H1 (cell line): ENCODE results near the gene DPEP1. TPM values are rescaled to one million over a fixed set of nuclear protein-coding genes. Genes with fewer than 3 reads are reported as not detected.

Source experiments
- CTCF ChIA-PET: fragments of 300-600 bp; sonication (Branson Sonifier 250); formaldehyde crosslinking; loops from one replicate; lab custom pipeline; 2021; ENCODE audit not compliant: partially characterized antibody; lab: Charles Lee
- POLR2A ChIA-PET: fragments of 300-600 bp; sonication (Branson Sonifier 250); formaldehyde crosslinking; loops from one replicate; lab custom pipeline; 2021; ENCODE audit warnings: inconsistent platforms; ENCODE audit not compliant: partially characterized antibody; lab: Charles Lee
- DNase-seq, 2 experiments: peaks; one replicate each; pipeline versions ENCODE4 v3.0.0 to v3.0.0-alpha.2; 2010 to 2022; ENCODE audit warnings: low spot score in 2 of 2, low read depth in 1 of 2, mixed read lengths in 1 of 2
- FAIRE-seq: peaks from 2 replicates; lab custom pipeline; 2011; peaks lifted over from hg19 to GRCh38; lab: Jason Lieb, UNC
- H2AFZ ChIP-seq: 2 replicates; pipeline ENCODE4 v1.8.1; 2012; ENCODE audit warnings: low read length, inconsistent platforms
- H2AK5ac ChIP-seq: 2 replicates; pipeline ENCODE4 v1.6.1; 2013; ENCODE audit warnings: low read depth, low read length
- H2BK120ac ChIP-seq: replicated peaks from 2 replicates; pipeline ENCODE3; 2013; ENCODE audit warnings: low read depth, low read length, inconsistent platforms
- H2BK12ac ChIP-seq: 2 replicates; pipeline ENCODE4 v1.6.1; 2013; ENCODE audit warnings: low read depth, low read length
- H2BK15ac ChIP-seq: 2 replicates; pipeline ENCODE4 v1.6.1; 2013; ENCODE audit warnings: low read length
- H2BK20ac ChIP-seq: 2 replicates; pipeline ENCODE4 v1.6.1; 2013; ENCODE audit warnings: low read length
- H2BK5ac ChIP-seq: 2 replicates; pipeline ENCODE4 v1.6.1; 2013; ENCODE audit warnings: low read depth, low read length
- H3K14ac ChIP-seq: 2 replicates; pipeline ENCODE4 v1.6.1; 2013; ENCODE audit warnings: inconsistent platforms; ENCODE audit not compliant: insufficient read length
- H3K18ac ChIP-seq: 2 replicates; pipeline ENCODE4 v1.6.1; 2013; ENCODE audit warnings: low read length; ENCODE audit errors: extremely low read depth
- H3K23ac ChIP-seq: 2 replicates; pipeline ENCODE4 v1.6.1; 2013; ENCODE audit warnings: inconsistent platforms; ENCODE audit not compliant: insufficient read length
- H3K23me2 ChIP-seq: 2 replicates; pipeline ENCODE4 v1.6.1; 2013; ENCODE audit warnings: low read depth, low read length
- H3K27ac ChIP-seq: 2 replicates; pipeline ENCODE4 v1.6.1; 2011; ENCODE audit warnings: low read depth, low read length, inconsistent platforms
- H3K27me3 ChIP-seq, 4 experiments: replicated peaks in 1 of 4; 1 replicate in 1 of 4; 2 replicates in 3 of 4; pipeline versions ENCODE4 v1.6.1 to v1.8.1; 2011 to 2013; ENCODE audit warnings: low read length in 3 of 4, mild to moderate bottlenecking in 3 of 4, inconsistent platforms in 2 of 4, mixed read lengths in 2 of 4, moderate library complexity in 1 of 4; ENCODE audit not compliant: control insufficient read depth in 3 of 4, insufficient read depth in 3 of 4; ENCODE audit errors: extremely low read depth in 1 of 4
- H3K36me3 ChIP-seq, 4 experiments: 2 replicates each; pipeline versions ENCODE4 v1.6.1 to v1.8.1; 2011 to 2013; ENCODE audit warnings: mild to moderate bottlenecking in 4 of 4, low read length in 3 of 4, moderate library complexity in 2 of 4, control low read depth in 1 of 4, inconsistent platforms in 1 of 4; ENCODE audit not compliant: insufficient read depth in 4 of 4, control insufficient read depth in 2 of 4
- H3K4ac ChIP-seq: replicated peaks from 2 replicates; pipeline ENCODE3; 2013; ENCODE audit warnings: low read length, low read depth, mixed read lengths, inconsistent platforms; ENCODE audit not compliant: insufficient read length
- H3K4me1 ChIP-seq, 4 experiments: replicated peaks in 1 of 4; 1 replicate in 1 of 4; 2 replicates in 3 of 4; pipeline versions ENCODE4 v1.6.1 to v1.8.1; 2011 to 2013; ENCODE audit warnings: low read length in 3 of 4, inconsistent platforms in 2 of 4, mixed read lengths in 1 of 4; ENCODE audit not compliant: insufficient read depth in 4 of 4, control insufficient read depth in 3 of 4
- H3K4me2 ChIP-seq, 2 experiments: 2 replicates each; pipeline versions ENCODE4 v1.6.1 to v1.8.1; 2011 to 2013; ENCODE audit warnings: low read depth in 2 of 2, low read length in 2 of 2, control low read depth in 1 of 2, inconsistent platforms in 1 of 2, mild to moderate bottlenecking in 1 of 2; ENCODE audit not compliant: insufficient read depth in 1 of 2
- H3K4me3 ChIP-seq, 4 experiments: fragments of 200-600, 300-600 bp in 1 of 4; sonication (generic), shearing (Covaris generic), sonication (Bioruptor Twin) in 1 of 4; 2 replicates each; pipeline versions ENCODE4 v1.5.1 to v1.8.1; 2011 to 2016; ENCODE audit warnings: low read length in 4 of 4, low read depth in 3 of 4, control low read depth in 2 of 4, inconsistent platforms in 2 of 4, mild to moderate bottlenecking in 2 of 4, mixed read lengths in 1 of 4, moderate library complexity in 1 of 4; ENCODE audit not compliant: insufficient read depth in 2 of 4; ENCODE audit errors: extremely low read depth in 1 of 4
- H3K56ac ChIP-seq: replicated peaks from 2 replicates; pipeline ENCODE3; 2013; ENCODE audit warnings: low read depth, mild to moderate bottlenecking, mixed read lengths, low read length, inconsistent platforms; ENCODE audit not compliant: insufficient read length
- H3K79me1 ChIP-seq: 2 replicates; pipeline ENCODE4 v1.6.1; 2013; ENCODE audit warnings: low read depth, low read length, control low read depth
- H3K79me2 ChIP-seq, 2 experiments: 2 replicates each; pipeline versions ENCODE4 v1.6.1 to v1.8.1; 2012 to 2013; ENCODE audit warnings: low read length in 2 of 2, mild to moderate bottlenecking in 2 of 2, inconsistent platforms in 1 of 2; ENCODE audit not compliant: insufficient read depth in 2 of 2, control insufficient read depth in 1 of 2
- H3K9ac ChIP-seq, 4 experiments: replicated peaks in 1 of 4; 1 replicate in 1 of 4; 2 replicates in 3 of 4; pipeline versions ENCODE4 v1.6.1 to v1.8.1; 2011 to 2013; ENCODE audit warnings: low read depth in 3 of 4, low read length in 3 of 4, control low read depth in 2 of 4, mild to moderate bottlenecking in 2 of 4, moderate library complexity in 2 of 4, inconsistent platforms in 1 of 4; ENCODE audit errors: extremely low read depth in 1 of 4
- H3K9me3 ChIP-seq, 2 experiments: 2 replicates each; pipeline versions ENCODE4 v1.6.1 to v1.8.1; 2012 to 2013; ENCODE audit warnings: mild to moderate bottlenecking in 2 of 2, moderate library complexity in 2 of 2, control low read depth in 1 of 2, inconsistent platforms in 1 of 2, low read depth in 1 of 2, low read length in 1 of 2, mixed read lengths in 1 of 2; ENCODE audit not compliant: insufficient read depth in 2 of 2
- H4K20me1 ChIP-seq, 2 experiments: replicated peaks in 1 of 2; 2 replicates each; pipeline versions ENCODE3 to v1.8.1; 2011 to 2013; ENCODE audit warnings: inconsistent platforms in 2 of 2, low read length in 2 of 2, mild to moderate bottlenecking in 1 of 2; ENCODE audit not compliant: insufficient read depth in 2 of 2, control insufficient read depth in 1 of 2
- H4K5ac ChIP-seq: 2 replicates; pipeline ENCODE4 v1.6.1; 2013; ENCODE audit warnings: low read length, low read depth, mixed read lengths, inconsistent platforms; ENCODE audit not compliant: insufficient read length
- H4K8ac ChIP-seq: 2 replicates; pipeline ENCODE4 v1.8.0; 2013; ENCODE audit warnings: mild to moderate bottlenecking, moderate library complexity, low read length, inconsistent platforms; ENCODE audit not compliant: insufficient read depth; ENCODE audit errors: extremely low read depth
- H4K91ac ChIP-seq: replicated peaks from 2 replicates; pipeline ENCODE3; 2013; ENCODE audit warnings: low read length, mixed read lengths, inconsistent platforms; ENCODE audit not compliant: insufficient read length
- CBX8 ChIP-seq: fragments of 300-800, 300-1000 bp; sonication (generic); IDR thresholded peaks from 2 replicates; pipeline ENCODE4 v1.7.1; 2016; ENCODE audit warnings: low read depth, low read length, borderline replicate concordance
- HDAC6 ChIP-seq: IDR thresholded peaks from one replicate; pipeline ENCODE4 v1.7.1; 2012; ENCODE audit warnings: low read depth, mild to moderate bottlenecking, inconsistent platforms, low read length, moderate library complexity
- POLR2A ChIP-seq, 2 experiments: IDR thresholded peaks; 1 replicate in 1 of 2; 2 replicates in 1 of 2; pipeline ENCODE4 v1.6.1; 2011; ENCODE audit warnings: low read depth in 2 of 2, low read length in 2 of 2, mild to moderate bottlenecking in 2 of 2; ENCODE audit errors: control extremely low read depth in 1 of 2
- RXRA ChIP-seq: IDR thresholded peaks from 2 replicates; pipeline ENCODE4 v1.6.1; 2011; ENCODE audit warnings: low read depth, mild to moderate bottlenecking, low read length, moderate library complexity; ENCODE audit not compliant: insufficient read depth
- SAP30 ChIP-seq: fragments of 300-600 bp; sonication (generic); IDR thresholded peaks from 2 replicates; pipeline ENCODE4 v1.7.1; 2012; ENCODE audit warnings: low read length, moderate library complexity, mild to moderate bottlenecking, inconsistent platforms; ENCODE audit not compliant: insufficient read depth, insufficient replicate concordance
- TAF1 ChIP-seq: IDR thresholded peaks from 2 replicates; pipeline ENCODE4 v1.6.1; 2011; ENCODE audit warnings: mild to moderate bottlenecking, low read depth, low read length
- USF2 ChIP-seq: IDR thresholded peaks from 2 replicates; pipeline ENCODE4 v1.6.1; 2011; ENCODE audit warnings: low read length, improper control_type of control experiment
- YY1 ChIP-seq: IDR thresholded peaks from 2 replicates; pipeline ENCODE4 v1.6.1; 2011; ENCODE audit warnings: low read depth, mild to moderate bottlenecking, low read length
- WGBS, 2 experiments: shearing (Covaris generic) in 1 of 2; methylation state at CpG; one replicate each; pipeline versions ENCODE4 v1.1.6 to v1.1.7; 2013 to 2015; ENCODE audit warnings: low lambda C conversion rate in 2 of 2, mixed read lengths in 2 of 2, inconsistent platforms in 1 of 2, low coverage in 1 of 2, missing lambda C conversion rate in 1 of 2; ENCODE audit not compliant: insufficient replicate concordance in 2 of 2, insufficient coverage in 1 of 2, insufficient read length in 1 of 2; ENCODE audit errors: extremely low coverage in 1 of 2, missing lambda C conversion rate in 1 of 2; 5-methylcytosine and 5-hydroxymethylcytosine counted together
- polyA plus RNA-seq, 7 experiments: library from polyadenylated mRNA; depleted of rRNA in 3 of 7; stranded (reverse) in 5 of 7; unstranded in 2 of 7; fragments of >200 nt in 5 of 7; fragments of 200-250 nt in 2 of 7; gene quantifications; 1 replicate in 5 of 7; 2 replicates in 1 of 7; 4 replicates in 1 of 7; pipeline versions ENCODE4 v1.2.1 to v1.2.3, GENCODE V29; 2011 to 2013; ENCODE audit warnings: missing spikeins in 2 of 7, mixed read lengths in 2 of 7
- total RNA-seq: library from RNA; stranded (reverse); fragmentation: NEBNext Ultra II Directional; extraction: Animal tissue kit (Norgen Biotek cat#: 25700); gene quantifications from 2 replicates; pipeline ENCODE4 v1.2.1, GENCODE V29; 2021

The DPEP1 gene
- total and polyA plus RNA-seq, 2 of the 8 experiments (the other 6 are each of a cell fraction or from before 2014, with no cell fraction given) = 2.8 to 3.1 TPM

GRCh38 chr16:89670496-89671431, 57.3 kb downstream of the DPEP1 start:
- Histone ChIP-seq H3K23me2 (no peaks in the 10 kb centered on the region), H3K27ac (no peak overlapping the region), H3K27me3 (no peaks in the 10 kb centered on the region), H2AFZ (no peak overlapping the region), H3K18ac (no peak overlapping the region), H3K23ac (no peak overlapping the region), H3K4me3 (no peak overlapping the region), H3K9ac (no peak overlapping the region), H3K56ac (no peak overlapping the region), H3K4ac (no peak overlapping the region), H2BK12ac (no peak overlapping the region), H2BK120ac (no peak overlapping the region), H3K36me3 (peaks cover 0 to 4% (median 0%) of the 10 kb centered on the region in 4 experiments; a peak in 1 of 8 replicates), H2AK5ac (no peak overlapping the region), H4K91ac (no peak overlapping the region), H3K9me3 (peaks cover 13 to 17% of the 10 kb centered on the region in 2 experiments), H2BK20ac (no peak overlapping the region), H3K14ac (no peak overlapping the region), H4K20me1 (peaks cover 0 to 2% of the 10 kb centered on the region in 2 experiments), H2BK5ac (no peak overlapping the region), H3K79me2 (no peaks in the 10 kb centered on the region), H3K79me1 (no peaks in the 10 kb centered on the region), H4K8ac (no peak overlapping the region), H2BK15ac (no peak overlapping the region), H3K4me1 (no peaks in the 10 kb centered on the region), H4K5ac (no peak overlapping the region), H3K4me2 (no peak overlapping the region)
- POLR2A ChIA-PET = interaction anchor here (0.6 kb wide), 1 partner anchor 18 kb away, joined by 3 read pairs; no protein-coding TSS in a partner anchor
- WGBS, 2 experiments = 89% methylated on average over 10 of the region's 10 CpGs; no CpG with 5 or more reads in 1 of the 2 experiments
- CTCF ChIA-PET = interaction anchor here (0.6 to 1.9 kb wide), 9 partner anchors 13 to 411 kb away, joined by 3 to 11 read pairs (median 5); partner anchors contain the start of gene CDK10
- FAIRE-seq (no peak), DNase-seq (no peak)
- TF ChIP-seq SAP30 (no peak), RXRA (no peak), USF2 (no peak), CBX8 (no peak), POLR2A (IDR thresholded peaks at IDR 0.05; ENCODE audit: control extremely low read depth in 1 of 2, low read depth in 2 of 2, low read length in 2 of 2) (no peak), HDAC6 (no peak), YY1 (no peak), TAF1 (no peak)
